ENCODE measurements around the gene DNM1L.
A peak's percentile ranks its signal among the peaks of the same experiment; 100 is the strongest.
"Not testable (repeated sequence)": the region's sequence is repeated elsewhere in the genome, so short reads cannot be mapped to it uniquely, and the experiment has no call there.

The DNM1L gene

DNA sequence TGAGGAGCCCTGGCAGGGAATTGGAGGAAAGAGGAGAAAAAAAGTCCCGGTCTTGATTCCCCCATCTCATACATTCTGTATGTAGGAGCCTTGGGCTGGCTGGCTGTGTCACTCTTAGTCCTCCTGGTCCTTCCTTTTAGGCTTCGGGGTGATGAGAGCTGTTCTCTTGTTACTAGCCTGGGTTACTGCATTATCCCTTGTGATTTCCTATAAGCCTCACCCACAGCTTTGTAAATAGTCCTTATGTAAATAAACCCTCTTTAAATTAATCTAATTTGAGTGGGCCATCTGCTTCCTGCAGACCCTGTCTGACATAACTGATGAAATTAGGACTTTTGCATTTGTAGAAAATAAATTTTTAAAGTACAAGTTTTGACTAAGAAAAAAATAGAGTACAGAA, 19.2 kb downstream of the DNM1L start:
- DNase-seq, result no peak

DNA sequence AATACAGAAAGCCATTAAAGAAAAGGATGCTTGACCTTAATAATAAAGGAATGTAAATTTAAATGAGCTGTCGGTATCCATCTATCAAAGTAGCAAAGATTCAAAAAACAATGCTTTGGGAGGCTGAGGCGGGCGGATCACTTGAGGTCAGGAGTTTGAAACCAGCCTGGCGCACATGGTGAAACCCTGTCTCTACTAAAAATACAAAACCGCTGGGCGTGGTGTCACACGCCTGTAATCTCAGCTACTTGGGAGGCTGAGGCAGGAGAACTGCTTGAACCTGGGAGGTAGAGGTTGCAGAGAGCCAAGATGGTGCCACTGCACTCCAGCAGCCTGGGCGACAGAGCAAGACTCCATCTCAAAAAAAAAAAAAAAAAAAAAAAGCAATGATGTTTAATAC, 20.3 kb downstream of the DNM1L start:
- not testable (repeated sequence) for DNase-seq

DNA sequence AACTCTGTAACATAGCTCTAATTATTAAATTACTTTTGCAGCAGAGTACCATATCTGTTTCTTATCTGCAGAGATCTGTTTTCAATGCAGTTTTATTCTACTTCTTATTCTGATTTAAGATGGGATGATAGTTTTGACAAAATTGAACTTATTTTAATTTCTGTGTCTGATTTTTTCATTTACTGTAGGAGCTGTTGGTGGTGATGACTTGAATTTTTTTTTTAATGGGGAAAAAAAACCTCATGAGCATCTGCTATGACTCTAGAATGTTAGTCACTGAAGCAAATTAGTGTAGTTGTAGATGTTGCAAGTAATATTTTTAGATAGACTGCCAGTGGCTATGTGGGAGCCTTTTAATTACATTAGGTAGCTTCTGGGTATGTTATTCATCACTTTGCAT, 23.4 kb downstream of the DNM1L start:
- DNase-seq, result no peak

DNA sequence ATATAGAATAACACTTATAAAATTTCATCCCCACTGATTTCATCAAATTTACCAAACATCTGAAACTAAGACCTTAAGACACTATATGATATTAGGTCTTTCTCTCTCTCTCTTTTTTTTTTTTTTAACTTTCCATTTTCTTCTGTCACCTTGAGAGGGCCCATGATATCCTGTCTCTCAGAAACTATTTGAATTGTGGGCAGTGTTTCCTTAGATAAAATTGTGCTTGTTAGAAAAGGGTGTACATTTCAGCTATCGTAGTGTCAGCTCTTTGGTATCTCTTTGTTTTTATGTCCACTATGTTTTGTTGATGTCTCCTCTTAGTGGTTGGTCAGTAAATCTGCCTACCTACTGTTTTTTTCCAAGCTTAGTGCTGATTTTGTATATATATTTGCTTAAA, 23.8 kb downstream of the DNM1L start:
- DNase-seq, result no peak

DNA sequence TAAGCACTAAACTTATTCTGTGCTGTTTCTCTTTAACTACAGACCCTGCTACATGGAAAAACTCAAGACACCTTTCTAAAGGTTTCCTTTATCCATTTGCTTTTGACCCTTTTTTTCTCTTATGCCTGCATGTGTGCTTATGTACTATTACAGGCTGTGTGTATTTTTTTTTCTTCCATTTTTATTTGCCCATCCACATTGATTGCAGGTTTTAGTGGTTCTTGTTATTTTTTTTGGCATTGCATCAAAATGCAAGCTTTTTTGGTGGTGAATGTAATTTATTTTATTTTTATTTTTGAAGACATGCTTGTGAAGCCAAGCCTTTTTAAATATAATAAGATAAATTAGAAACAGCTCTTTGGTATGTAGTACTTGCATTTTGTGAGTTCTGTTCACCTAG, 26.7 kb downstream of the DNM1L start:
- DNase-seq, result no peak

DNA sequence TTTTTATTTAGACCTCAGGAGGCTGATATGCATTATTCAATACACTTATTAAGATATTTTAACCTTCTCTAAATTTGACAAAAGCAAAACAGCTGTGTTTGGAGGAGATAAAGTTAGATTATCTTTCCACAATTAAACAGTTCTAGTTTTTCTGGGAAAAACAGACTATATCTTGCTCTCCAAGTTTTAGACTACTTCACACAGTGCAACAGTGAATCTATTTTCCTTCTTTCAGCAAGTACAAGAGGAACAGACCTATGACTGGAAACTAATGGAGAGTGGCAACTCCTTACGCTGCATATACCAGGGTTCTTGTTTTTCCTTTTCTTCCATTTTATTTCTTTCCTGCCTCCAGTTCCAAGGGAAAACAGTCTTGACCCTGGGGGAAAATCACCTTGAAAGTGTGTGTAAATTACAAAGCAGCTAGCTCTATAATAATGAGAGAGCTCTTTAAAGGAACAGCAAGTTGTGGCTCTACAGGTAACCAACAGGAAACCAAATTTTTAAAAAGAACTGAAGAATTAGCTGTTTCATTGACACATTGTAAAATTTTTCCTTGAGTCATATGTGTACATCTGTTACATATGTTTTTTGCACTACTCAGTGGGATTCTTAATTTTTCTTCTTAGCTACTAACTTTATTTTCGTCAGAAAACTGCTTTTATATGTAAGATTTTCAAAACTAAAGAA, 27.4 kb downstream of the DNM1L start:
- DNase-seq, result no peak

DNA sequence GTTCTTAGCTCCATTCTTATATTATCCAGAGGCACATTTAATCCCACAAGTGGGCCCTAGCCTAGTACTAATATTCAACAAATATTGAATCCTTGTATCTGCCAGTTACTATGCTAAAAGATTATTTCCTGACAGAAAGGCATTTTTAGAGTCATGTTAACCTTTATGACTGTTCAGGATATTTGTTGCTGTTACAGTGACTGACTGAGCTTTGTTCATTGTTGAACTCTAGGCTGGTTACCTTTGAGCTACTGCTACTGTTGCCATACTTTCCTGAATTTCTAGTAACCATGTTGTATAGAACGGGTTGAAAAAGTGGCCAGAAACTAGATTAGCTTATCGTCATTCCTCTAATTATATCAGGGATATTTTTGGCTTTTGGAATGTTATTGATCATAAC, 29.8 kb downstream of the DNM1L start:
- no peak for DNase-seq

DNA sequence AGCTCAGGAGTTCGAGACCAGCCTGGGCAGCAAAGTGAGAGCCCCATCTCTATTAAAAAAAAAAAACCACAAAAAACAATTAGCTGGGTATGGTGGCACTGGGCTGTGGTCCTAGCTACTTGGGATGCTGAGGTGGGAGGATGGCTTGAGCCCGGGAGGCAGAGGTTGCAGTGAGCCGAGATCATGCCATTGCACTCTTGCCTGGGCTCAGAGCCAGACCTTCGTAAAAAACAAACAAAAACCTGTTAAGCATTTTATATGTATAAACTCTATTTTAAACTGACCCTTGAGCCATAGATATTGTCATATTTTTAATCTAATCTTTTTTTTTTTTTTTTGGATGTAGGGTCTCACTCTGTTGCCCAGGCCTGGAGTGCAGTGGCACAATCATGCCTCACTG, 35.7 kb downstream of the DNM1L start:
- DNase-seq, result no peak

DNA sequence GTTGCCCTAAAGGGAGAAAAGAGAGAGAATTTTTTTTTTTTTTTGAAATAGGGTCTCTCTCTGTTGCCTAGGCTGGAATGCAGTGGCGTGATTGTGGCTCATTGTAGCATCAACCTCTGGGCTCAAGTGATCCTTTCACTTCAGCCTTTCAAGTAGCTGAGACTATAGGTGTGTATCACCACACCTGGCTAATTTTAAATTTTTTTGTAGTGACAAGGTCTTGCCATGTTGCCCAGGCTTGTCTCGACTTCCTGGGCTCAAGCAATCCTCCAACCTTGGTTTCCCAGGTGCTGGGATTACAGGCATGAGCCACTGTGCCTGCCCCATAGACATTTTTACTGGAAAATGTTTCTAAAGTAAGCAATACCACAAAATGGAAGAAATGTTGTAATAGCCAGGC, 39.8 kb downstream of the DNM1L start:
- DNase-seq, result no peak

DNA sequence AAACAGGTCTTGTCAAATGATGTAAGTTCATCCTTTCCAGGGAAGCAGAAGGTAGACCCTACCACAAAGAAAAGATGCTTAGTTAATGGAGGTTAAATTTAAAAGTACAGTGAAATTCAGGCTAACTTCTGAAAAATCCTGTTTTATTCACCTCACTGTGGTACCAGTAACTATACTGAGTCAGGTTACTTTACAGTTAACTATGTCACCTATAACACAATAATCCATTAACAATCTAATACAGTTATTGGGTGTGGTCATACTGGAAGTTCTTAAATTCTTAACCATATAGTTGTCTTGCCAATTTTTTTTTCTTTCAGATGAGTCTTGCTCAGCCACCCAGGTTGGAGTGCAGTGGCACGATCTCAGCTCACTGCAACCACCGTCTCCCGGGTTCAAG, 46.2 kb downstream of the DNM1L start:
- DNase-seq, result not testable (repeated sequence)

DNA sequence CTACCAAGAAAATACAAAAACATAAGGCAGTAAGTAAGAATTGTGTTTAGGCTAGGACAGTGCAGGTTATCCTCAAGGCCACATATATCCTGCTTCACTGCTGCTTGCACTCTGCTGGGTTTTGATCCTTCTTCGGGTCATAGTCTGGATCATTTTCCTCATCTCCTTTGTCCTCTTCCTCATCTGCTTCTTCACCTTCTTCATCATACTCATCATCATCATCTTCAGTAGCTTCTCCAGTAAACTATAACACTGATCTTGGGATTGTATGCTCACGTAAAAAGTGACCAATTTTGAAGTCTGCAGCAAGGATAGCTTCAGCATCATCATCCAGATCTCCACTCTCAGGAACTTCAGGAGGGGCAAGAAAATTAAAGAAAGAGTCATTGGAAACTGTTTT, 47.2 kb downstream of the DNM1L start:
- no peak for DNase-seq

DNA sequence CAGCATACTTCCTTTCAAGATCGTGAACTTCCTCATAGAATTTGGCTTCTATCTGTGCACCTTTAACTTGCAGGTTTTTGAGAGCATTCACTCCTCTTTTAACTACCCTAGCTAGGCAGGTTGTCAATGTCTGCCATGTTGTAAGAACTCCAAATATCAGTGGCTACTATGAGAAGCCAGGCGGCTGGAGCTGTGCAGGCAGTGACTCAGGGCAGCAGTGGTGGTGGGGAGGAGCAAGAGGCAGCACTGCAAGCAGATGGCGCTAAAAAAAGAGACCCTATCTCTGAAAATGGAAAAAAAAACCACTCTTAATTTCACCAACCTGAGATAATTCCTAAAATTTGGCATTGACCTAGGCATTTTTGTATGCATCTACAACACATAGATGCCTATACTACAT, 48.1 kb downstream of the DNM1L start:
- DNase-seq, result no peak

DNA sequence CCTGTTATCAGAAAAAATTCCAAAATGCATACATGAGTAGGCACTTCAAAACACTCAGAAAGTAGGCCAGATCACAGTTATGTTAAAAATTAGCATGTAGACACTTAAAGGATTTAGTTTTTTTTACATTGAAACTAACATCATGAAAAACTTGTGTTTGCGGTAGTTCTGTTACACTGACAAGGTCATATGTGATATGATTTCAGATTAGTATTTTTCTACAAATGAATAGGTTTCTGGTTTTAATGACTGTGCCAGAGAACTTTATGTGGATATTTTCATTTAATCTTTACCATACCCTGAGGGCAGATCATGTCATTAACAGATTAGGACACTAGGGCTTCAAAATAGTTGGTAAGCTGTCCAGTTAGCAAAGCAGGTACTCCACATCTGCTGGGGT, 55.9 kb downstream of the DNM1L start:
- DNase-seq, result no peak

DNA sequence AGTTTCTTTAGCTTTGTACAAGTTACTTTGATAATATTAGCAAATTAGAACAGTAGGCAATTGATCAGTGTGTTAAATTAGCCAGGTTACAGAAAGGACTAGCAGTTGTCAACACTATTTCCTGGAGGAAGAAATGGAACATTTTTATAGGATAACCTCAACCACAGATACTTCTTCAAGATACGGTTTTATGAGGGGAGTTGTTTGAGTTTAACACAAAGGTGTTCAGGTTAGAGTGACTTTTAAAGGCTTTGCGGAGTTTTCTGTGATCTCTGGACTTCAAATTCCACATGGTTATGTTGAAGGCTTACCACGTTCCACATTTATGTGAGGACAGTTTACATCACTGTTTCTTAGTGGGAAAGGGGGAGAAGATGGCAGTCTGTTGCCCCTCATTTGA, 57.3 kb downstream of the DNM1L start:
- no peak for DNase-seq

DNA sequence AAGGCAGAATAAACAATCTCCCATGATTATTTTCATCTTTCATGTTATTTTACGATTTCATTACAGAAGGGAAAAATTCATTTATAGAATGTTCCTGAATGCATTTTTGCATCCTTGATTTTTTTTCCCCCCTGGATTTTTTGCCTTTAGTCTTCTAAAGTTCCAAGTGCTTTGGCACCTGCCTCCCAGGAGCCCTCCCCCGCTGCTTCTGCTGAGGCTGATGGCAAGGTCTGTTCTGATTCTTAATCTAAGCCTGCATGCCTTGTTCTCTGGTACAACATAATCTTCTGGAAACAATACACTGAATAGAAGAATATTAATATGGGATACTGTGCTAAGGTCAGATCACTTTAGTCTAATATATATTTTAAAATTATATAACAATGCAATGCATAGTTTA, 58.6 kb downstream of the DNM1L start:
- DNase-seq, result no peak

DNA sequence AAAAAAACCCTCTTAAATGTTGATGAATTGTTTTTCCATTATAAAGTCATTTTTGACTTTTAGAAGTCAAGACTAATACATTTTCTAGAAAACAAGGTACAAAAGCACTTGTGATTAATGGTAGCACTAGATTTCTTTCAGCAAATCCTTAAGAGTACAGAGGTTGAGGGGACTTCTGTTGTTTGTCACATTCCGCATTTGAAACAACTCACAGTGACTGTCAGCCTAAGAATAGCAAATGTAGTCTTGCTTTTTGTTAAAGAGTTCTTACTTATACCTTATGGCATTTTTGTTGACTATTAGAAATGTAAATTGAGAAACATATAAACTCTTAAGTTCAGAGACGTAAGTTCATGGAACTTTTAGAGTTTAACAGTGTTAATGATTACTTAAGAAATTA, 60.2 kb downstream of the DNM1L start:
- no peak for DNase-seq

DNA sequence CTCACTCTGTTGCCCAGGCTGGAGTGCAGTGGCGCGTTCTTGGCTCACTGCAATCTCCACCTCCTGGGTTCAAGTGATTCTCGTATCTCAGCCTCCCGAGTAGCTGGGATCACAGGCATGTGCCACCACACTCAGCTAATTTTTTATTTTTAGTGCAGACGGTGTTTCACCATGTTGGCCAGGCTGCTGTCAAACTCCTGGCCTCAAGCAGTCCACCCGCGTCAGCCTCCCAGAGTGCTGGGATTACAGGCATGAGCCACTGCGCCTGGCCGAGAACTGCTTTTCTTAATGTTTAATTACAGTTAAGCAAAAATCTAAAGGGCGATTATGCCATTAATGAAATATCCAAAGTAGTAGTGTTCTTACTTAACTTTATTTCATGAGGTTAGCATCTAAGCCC, 63.0 kb downstream of the DNM1L start:
- no peak for DNase-seq

DNA sequence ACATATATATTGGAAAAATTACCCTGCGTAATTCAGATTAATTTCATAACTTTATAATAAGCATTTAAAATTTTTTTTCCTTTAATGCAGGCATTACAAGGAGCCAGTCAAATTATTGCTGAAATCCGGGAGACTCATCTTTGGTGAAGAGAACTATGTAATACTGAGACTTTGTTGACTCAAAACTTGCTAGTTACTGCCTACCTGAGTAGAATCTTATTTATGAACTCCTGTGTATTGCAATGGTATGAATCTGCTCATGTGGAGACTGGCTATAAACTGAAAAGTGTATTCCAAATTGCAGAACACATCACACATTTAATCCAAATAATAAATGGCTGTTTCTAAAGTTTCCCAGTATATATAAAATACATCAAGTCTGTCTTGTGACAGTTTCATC, 64.2 kb downstream of the DNM1L start:
- DNase-seq, result no peak

DNA sequence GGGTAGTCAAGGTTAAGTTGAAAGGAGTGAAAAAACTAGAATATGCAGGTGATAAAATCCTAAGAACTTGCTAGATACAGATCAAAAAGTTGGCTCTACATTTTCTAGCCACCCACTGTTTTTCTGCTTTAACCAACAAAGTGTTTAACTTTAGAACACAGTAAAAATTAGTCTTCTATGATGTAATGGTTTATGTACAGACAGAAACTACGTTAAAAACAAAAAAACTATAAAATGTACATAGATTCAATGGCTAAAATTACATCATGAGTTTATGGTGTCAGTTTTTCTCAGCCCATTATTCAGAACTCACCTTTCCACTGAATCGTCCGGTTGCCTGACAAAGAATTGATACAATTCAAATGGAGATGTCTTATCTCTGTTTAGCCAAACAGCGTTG, 74.5 kb downstream of the DNM1L start:
- no peak for DNase-seq

DNA sequence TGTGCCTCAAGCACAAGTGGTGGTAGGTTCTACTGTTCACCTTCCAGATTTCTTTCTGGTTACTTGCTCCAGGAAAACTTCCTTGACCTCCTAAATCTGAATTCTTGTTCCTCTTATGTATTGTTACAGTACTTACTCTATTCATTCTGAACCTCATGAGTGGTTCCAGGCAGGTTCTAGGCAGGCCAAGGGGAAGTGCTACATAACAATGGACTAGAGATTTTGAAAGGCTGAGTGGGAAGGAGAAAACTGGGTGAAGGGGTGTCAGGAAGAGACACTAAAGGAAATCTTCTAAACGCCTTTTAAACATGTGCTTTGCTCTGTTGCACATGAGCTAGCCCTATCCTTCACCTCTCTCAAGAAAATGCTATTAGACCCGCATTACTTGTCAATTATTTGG, 75.0 kb downstream of the DNM1L start:
- DNase-seq, result no peak

DNA sequence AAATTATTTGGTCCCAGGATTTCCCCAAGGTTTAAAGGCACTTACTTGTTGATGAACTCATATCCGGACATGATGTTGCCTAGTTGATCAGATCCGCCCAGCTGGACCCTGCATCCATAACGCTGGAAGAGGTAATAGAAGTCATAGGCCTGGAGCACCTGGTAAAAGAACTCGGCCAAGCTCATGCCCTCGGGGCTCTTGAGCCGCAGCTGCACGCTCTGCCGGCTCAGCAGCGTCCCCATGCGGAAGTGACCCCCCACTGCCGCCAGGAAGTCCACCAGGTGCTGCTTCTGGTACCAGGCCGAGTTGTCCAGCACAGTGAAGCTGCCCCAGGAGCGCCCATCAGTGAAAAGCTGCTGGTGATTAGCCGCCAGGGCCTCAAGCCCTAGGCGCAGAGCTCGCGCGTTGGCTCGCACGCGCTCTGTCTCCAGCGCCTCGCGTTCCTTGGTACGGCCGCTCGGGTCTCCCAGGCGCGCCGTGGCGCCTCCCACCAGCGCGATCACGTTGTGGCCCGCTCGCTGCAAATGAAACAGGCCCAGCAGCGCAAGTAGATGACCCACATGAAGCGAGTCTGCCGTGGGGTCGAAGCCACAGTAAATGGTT, 76.1 kb downstream of the DNM1L start:
- peak; percentile 32 for DNase-seq

DNA sequence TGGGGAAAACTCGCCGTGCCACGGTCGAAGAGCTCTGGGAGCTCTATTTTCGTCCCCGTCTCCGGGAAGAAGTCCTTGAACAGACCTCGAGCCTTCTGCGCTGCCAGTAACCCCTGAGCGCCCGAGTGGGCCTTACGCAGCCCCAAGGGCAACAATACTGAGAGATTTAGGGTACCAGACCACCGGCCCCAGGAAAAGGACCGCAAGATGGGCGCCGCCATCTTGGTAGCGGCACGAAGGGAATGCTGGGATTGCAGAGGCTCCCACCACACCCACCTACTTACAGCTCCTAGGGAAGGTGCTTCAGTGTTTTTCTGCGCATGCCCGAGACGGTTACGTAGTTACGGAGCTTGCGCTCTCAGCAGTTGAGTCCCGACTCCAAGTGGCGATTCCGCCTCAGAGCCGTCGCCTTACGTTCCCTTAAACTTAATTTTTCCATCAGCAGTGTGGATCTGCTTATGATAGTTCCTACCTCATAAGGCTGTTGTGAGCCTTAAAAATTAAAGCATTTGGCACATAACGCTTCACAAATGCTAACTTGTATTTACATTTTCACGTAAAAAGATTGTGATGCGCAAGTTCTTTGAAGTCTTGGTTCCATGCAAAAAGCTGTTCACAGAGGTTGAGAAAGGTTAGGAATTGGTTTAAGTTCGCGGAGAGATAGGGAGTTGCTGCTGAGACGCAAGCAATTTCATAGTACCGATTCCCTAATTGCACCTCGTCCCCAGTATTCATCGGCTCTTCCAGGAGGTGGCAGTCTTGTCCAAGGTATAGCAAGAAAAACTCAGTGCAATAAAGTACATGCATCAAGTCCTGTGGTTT, 76.8 kb downstream of the DNM1L start, which contains the start of gene YARS2:
Gene YARS2 (minus strand): TSS at position 244 of the 822 bp plus-strand sequence. CDS start 23 bp downstream, at position 221.
- DNase-seq, result peak; percentile 20

DNA sequence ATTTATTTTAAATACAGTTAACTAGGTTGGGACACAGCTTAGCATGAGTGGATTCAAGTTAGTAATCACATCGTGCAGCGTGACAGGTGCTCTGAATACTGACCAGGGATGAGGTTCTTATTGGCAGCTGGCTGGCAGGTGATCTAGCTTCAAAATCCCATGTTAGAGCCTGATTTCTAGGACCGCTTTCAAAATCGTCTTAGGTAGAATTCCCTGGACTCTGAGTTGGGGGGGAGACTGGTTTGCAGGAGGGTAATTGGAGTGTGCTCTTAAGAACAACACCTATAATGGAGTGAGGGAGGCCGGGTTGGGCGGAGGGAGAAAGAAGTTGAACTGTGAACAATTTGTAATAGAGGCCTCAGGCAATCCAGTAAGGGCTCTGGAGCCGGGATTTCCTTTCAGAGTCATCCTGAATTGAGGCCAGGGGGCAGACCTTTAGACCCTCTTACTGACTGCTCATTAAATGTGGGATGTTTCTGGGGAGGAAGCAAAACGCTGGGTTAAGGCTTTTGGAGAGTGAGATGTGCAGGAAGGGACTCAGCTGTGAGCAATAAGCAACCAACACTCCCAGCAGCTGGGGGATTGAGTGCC, 77.5 kb downstream of the DNM1L start:
- DNase-seq, result no peak

DNA sequence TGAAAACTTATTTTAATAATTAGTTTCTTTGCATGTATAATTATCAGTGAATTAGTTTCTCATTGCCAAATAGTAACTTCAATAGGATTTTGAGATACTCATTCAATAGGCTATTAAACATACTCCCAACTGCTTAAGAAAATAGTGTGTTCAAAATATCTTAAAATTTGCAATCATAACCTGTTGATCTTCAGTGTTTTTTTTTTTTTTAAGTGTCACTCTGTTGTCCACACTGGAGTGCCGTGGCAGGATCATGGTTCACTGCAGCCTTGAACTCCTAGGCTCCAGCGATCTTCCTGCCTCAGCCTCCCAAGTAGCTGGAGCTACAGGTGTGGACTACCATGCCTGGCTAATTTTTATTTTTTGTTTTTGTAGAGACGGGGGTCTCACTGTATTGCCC, 78.1 kb downstream of the DNM1L start:
- DNase-seq, result no peak
